HCT116 (cell line): ENCODE measurements around the gene LRRK1. TPM values are rescaled to one million over a fixed set of nuclear protein-coding genes. Genes with fewer than 3 reads are reported as not detected.

Experiments
- ATAC-seq: fragments of 200-7000 bp; cut with Tn5 transposase; 2 replicates; pipeline ENCODE4 v1.9.1; 2020; ENCODE audit warnings: mild to moderate bottlenecking, moderate library complexity
- BruUV-seq: library from RNA; stranded (reverse); fragments of 400-500 nt; replicated peaks from 2 replicates; lab custom pipeline; 2021; lab: Mats Ljungman, UMichigan
- CTCF ChIA-PET: fragments of 300-600 bp; sonication (Branson Sonifier 250); formaldehyde crosslinking; loops from one replicate; lab custom pipeline; 2021; ENCODE audit warnings: antibody characterized with exemption; lab: Charles Lee
- POLR2A ChIA-PET: fragments of 300-600, 350-600 bp; sonication (Branson Sonifier 250); formaldehyde crosslinking; loops from one replicate; lab custom pipeline; 2021; ENCODE audit warnings: antibody characterized with exemption; lab: Charles Lee
- RAD21 ChIA-PET, 2 experiments: fragments of 300-600 bp; sonication (Branson Sonifier 250); formaldehyde crosslinking; loops; one replicate each; lab custom pipeline; 2023; ENCODE audit warnings: low total read pairs in 2 of 2; ENCODE audit not compliant: uncharacterized antibody in 2 of 2, unreplicated experiment in 2 of 2, low non-redundant PET in 1 of 2; lab: Charles Lee
- DNase-seq: peaks from one replicate; pipeline ENCODE4 v3.0.0-alpha.2; 2010; ENCODE audit warnings: low read depth, low spot score
- H2AFZ ChIP-seq: fragments of 200-600 bp; shearing (Covaris generic), sonication (generic); 2 replicates; pipeline ENCODE4 v1.6.1; 2017; ENCODE audit warnings: low read depth, mixed run types, mixed read lengths, antibody characterized with exemption, low read length; ENCODE audit not compliant: poor library complexity, severe bottlenecking
- H3K27ac ChIP-seq: 2 replicates; pipeline ENCODE4 v1.5.1; 2012; ENCODE audit warnings: low read depth, low read length
- H3K27me3 ChIP-seq: fragments of 200-600 bp; sonication (generic); 2 replicates; pipeline ENCODE4 v1.6.1; 2016; ENCODE audit warnings: mixed run types, low read length, mixed read lengths; ENCODE audit not compliant: insufficient read depth
- H3K36me3 ChIP-seq, 2 experiments: fragments of 200-500 bp in 1 of 2; fragments of 200-600 bp in 1 of 2; sonication (Bioruptor generic) in 1 of 2; sonication (generic) in 1 of 2; 2 replicates each; pipeline versions ENCODE4 v1.5.1 to v1.6.1; 2014 to 2016; ENCODE audit warnings: low read length in 2 of 2, inconsistent platforms in 1 of 2, mixed read lengths in 1 of 2, mixed run types in 1 of 2; ENCODE audit not compliant: insufficient read depth in 2 of 2, control insufficient read depth in 1 of 2
- H3K4me1 ChIP-seq, 2 experiments: fragments of 200-600 bp in 1 of 2; sonication (generic) in 1 of 2; 2 replicates each; pipeline versions ENCODE4 v1.5.1 to v1.6.1; 2012 to 2017; ENCODE audit warnings: low read length in 2 of 2, inconsistent platforms in 1 of 2, mild to moderate bottlenecking in 1 of 2, mixed read lengths in 1 of 2, mixed run types in 1 of 2, moderate library complexity in 1 of 2; ENCODE audit not compliant: insufficient read depth in 2 of 2, control insufficient read depth in 1 of 2
- H3K4me2 ChIP-seq: fragments of 200-600 bp; sonication (generic); 2 replicates; pipeline ENCODE4 v1.6.1; 2017; ENCODE audit warnings: mixed run types, low read length, mixed read lengths
- H3K4me3 ChIP-seq, 2 experiments: fragments of 200-600 bp in 1 of 2; sonication (generic) in 1 of 2; replicated peaks in 1 of 2; 2 replicates each; pipeline ENCODE4 v1.5.1; 2011 to 2016; ENCODE audit warnings: low read length in 2 of 2, control low read depth in 1 of 2, low read depth in 1 of 2, mild to moderate bottlenecking in 1 of 2, mixed read lengths in 1 of 2, mixed run types in 1 of 2
- H3K79me2 ChIP-seq: fragments of 200-600 bp; sonication (generic); 2 replicates; pipeline ENCODE4 v1.6.1; 2017; ENCODE audit warnings: mild to moderate bottlenecking, mixed run types, low read length, moderate library complexity, mixed read lengths; ENCODE audit not compliant: insufficient read depth
- H3K9ac ChIP-seq: fragments of 200-600 bp; sonication (generic); 2 replicates; pipeline ENCODE4 v1.6.1; 2016; ENCODE audit warnings: low read length, mixed read lengths
- H3K9me2 ChIP-seq: fragments of 200-600 bp; sonication (generic), shearing (Covaris generic); 2 replicates; pipeline ENCODE4 v1.6.1; 2017; ENCODE audit warnings: mixed run types, mild to moderate bottlenecking, moderate library complexity; ENCODE audit not compliant: insufficient read depth
- H3K9me3 ChIP-seq, 2 experiments: fragments of 200-500 bp in 1 of 2; fragments of 200-600 bp in 1 of 2; sonication (Bioruptor generic) in 1 of 2; sonication (generic) in 1 of 2; 2 replicates each; pipeline ENCODE4 v1.6.1; 2014 to 2017; ENCODE audit warnings: low read length in 2 of 2, mixed read lengths in 2 of 2, inconsistent platforms in 1 of 2, low read depth in 1 of 2, mild to moderate bottlenecking in 1 of 2, mixed run types in 1 of 2, moderate library complexity in 1 of 2; ENCODE audit not compliant: control insufficient read depth in 1 of 2, insufficient read depth in 1 of 2
- H4K20me1 ChIP-seq: fragments of 200-600 bp; sonication (generic), shearing (Covaris generic); 2 replicates; pipeline ENCODE4 v1.6.1; 2017; ENCODE audit warnings: mixed run types, mild to moderate bottlenecking, moderate library complexity; ENCODE audit not compliant: insufficient read depth
- ATF3 ChIP-seq: IDR thresholded peaks from 2 replicates; pipeline ENCODE4 v1.6.1; 2012
- CBX3 ChIP-seq: IDR thresholded peaks from 2 replicates; pipeline ENCODE4 v1.6.1; 2012; ENCODE audit warnings: low read depth
- CEBPB ChIP-seq: IDR thresholded peaks from 2 replicates; pipeline ENCODE4 v1.6.1; 2012; ENCODE audit warnings: low read depth
- EGR1 ChIP-seq: IDR thresholded peaks from 2 replicates; pipeline ENCODE4 v1.6.1; 2012; ENCODE audit warnings: low read depth
- EZH2 ChIP-seq: fragments of 200-600 bp; sonication (generic); IDR thresholded peaks from 2 replicates; pipeline ENCODE4 v1.6.1; 2017; ENCODE audit warnings: antibody characterized with exemption, mixed run types
- EZH2phosphoT487 ChIP-seq: fragments of 200-600 bp; IDR thresholded peaks from 2 replicates; pipeline ENCODE4 v1.6.1; 2018; ENCODE audit warnings: antibody characterized with exemption, borderline replicate concordance
- FOSL1 ChIP-seq: IDR thresholded peaks from 2 replicates; pipeline ENCODE4 v1.6.1; 2012; ENCODE audit warnings: low read depth
- JUND ChIP-seq: IDR thresholded peaks from 2 replicates; pipeline ENCODE4 v1.6.1; 2012
- MAX ChIP-seq: IDR thresholded peaks from 2 replicates; pipeline ENCODE4 v1.6.1; 2012
- POLR2AphosphoS5 ChIP-seq: IDR thresholded peaks from 2 replicates; pipeline ENCODE4 v1.6.1; 2011; ENCODE audit warnings: mild to moderate bottlenecking, low read depth, low read length, moderate library complexity
- SIN3A ChIP-seq: IDR thresholded peaks from 2 replicates; pipeline ENCODE4 v1.6.1; 2012; ENCODE audit warnings: low read depth
- SP1 ChIP-seq: IDR thresholded peaks from 2 replicates; pipeline ENCODE4 v1.6.1; 2012; ENCODE audit warnings: low read depth
- SRF ChIP-seq: IDR thresholded peaks from 2 replicates; pipeline ENCODE4 v1.6.1; 2012; ENCODE audit warnings: low read depth
- YY1 ChIP-seq: IDR thresholded peaks from 2 replicates; pipeline ENCODE4 v1.6.1; 2011; ENCODE audit warnings: low read length, low read depth, moderate library complexity, mild to moderate bottlenecking; ENCODE audit not compliant: insufficient replicate concordance; ENCODE audit errors: extremely low read depth
- ZBTB33 ChIP-seq: IDR thresholded peaks from 2 replicates; pipeline ENCODE4 v1.6.1; 2011; ENCODE audit warnings: mild to moderate bottlenecking, low read length, moderate library complexity; ENCODE audit not compliant: insufficient replicate concordance; ENCODE audit errors: extremely low read depth
- ZFX ChIP-seq: fragments of 450-650 bp; IDR thresholded peaks from 2 replicates; pipeline ENCODE4 v1.6.1; 2017
- ZNF274 ChIP-seq: fragments of 200-500 bp; sonication (Bioruptor generic); IDR thresholded peaks from 2 replicates; pipeline ENCODE4 v1.6.1; 2014; ENCODE audit warnings: mild to moderate bottlenecking, low read depth, low read length, inconsistent platforms
- intact Hi-C: fragments of 100-400 bp; cut with micrococcal nuclease; formaldehyde crosslinking; loops from 2 replicates; pipeline ENCODE4 v1.10.0; 2022
- total RNA-seq: library from RNA; stranded (reverse); gene quantifications from one replicate; pipeline ENCODE4 v1.2.1, GENCODE V29; 2021; ENCODE audit not compliant: unreplicated experiment
- TF ChIP-seq, protein P1 (sequence below), 3 experiments: fragments of 200-600 bp in 1 of 3; sonication (generic) in 1 of 3; IDR thresholded peaks in 2 of 3; conservative IDR thresholded peaks in 1 of 3; 2 replicates each; pipeline ENCODE4 v1.5.1; 2012 to 2017; ENCODE audit warnings: low read depth in 2 of 3, low read length in 2 of 3, antibody characterized with exemption in 1 of 3, borderline replicate concordance in 1 of 3, control low read depth in 1 of 3, mild to moderate bottlenecking in 1 of 3, mixed read lengths in 1 of 3, mixed run types in 1 of 3, moderate library complexity in 1 of 3; ENCODE audit not compliant: insufficient read depth in 1 of 3

The LRRK1 gene
- total RNA-seq, 1 experiment from 2014 or later: 21.6 TPM

GRCh38 chr15:101031213-101031612, 112.1 kb downstream of the LRRK1 start:
- Histone ChIP-seq H3K27me3 (no peaks in the 10 kb centered on the region), H4K20me1 (no peaks in the 10 kb centered on the region), H3K4me2 (no peak overlapping the region), H3K4me3 (no peak overlapping the region), H3K4me1 (no peaks in the 10 kb centered on the region), H3K36me3 (peaks cover 0 to 13% of the 10 kb centered on the region in 2 experiments; a peak in 1 of 4 replicates), H3K9me2 (no peaks in the 10 kb centered on the region), H3K9ac (no peak overlapping the region), H3K79me2 (no peaks in the 10 kb centered on the region), H3K9me3 (no peaks in the 10 kb centered on the region; a peak in 1 of 4 replicates), H3K27ac (no peak overlapping the region), H2AFZ (no peak overlapping the region)
- DNase-seq: no peak
- ATAC-seq: no peak
- POLR2A ChIA-PET: no interaction called here
- CTCF ChIA-PET: interaction anchor here (1.1 kb wide), 1 partner anchor 23 kb away, joined by 3 read pairs; no protein-coding TSS in a partner anchor
- intact Hi-C loops: loop anchor here (5.0 kb wide), 1 partner anchor 226 kb away; no protein-coding TSS in a partner anchor
- no TSS peak for BruUV-seq
- RAD21 ChIA-PET: interaction anchor here in 1 of 2 experiments (0.6 kb wide), 1 partner anchor 221 kb away, joined by 4 read pairs; the partner anchor contains the start of gene CHSY1
- TF ChIP-seq FOSL1: no peak
- no peak for TF ChIP-seq CEBPB
- TF ChIP-seq YY1: no peak
- no peak for TF ChIP-seq MAX
- no peak for TF ChIP-seq SRF

DNA sequence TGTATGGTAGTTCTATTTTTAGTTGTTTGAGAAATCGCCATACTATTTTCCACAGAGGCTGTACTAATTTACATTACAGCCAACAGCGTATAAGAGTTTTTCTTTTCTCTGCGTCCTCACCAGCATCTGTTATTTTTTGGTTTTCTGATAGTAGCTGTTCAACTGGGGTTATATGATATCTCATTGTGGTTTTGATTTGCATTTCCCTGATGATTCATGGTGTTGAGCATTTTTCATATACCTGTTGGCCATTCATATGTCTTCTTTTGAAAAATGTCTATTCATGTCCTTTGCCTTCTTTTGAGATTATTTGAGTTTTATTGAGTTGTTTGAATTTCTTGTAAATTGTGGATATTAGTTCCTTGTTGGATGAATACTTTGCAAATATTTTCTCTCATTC, 114.6 kb downstream of the LRRK1 start:
- no peak overlapping the region for H3K9ac ChIP-seq
- no peak overlapping the region for H3K4me2 ChIP-seq
- H3K4me3 ChIP-seq: no peak overlapping the region
- H3K4me1 ChIP-seq: no peaks in the 10 kb centered on the region
- no peak overlapping the region for H3K27ac ChIP-seq
- H3K9me2 ChIP-seq: no peaks in the 10 kb centered on the region
- RAD21 ChIA-PET: no interaction called here
- H3K27me3 ChIP-seq: no peaks in the 10 kb centered on the region
- DNase-seq (no peak), ATAC-seq (no peak)
- no TSS peak for BruUV-seq
- peaks cover 0 to 9% of the 10 kb centered on the region in 2 experiments; a peak in 1 of 4 replicates for H3K36me3 ChIP-seq
- H3K79me2 ChIP-seq: no peaks in the 10 kb centered on the region
- CTCF ChIA-PET: no interaction called here
- H3K9me3 ChIP-seq: no peaks in the 10 kb centered on the region; a peak in 1 of 4 replicates
- POLR2A ChIA-PET: no interaction called here
- no peak overlapping the region for H2AFZ ChIP-seq
- intact Hi-C loops: loop anchor here (5.0 kb wide), 1 partner anchor 224 kb away; no protein-coding TSS in a partner anchor
- H4K20me1 ChIP-seq: no peaks in the 10 kb centered on the region
- TF ChIP-seq ZBTB33: no peak
- no peak for TF ChIP-seq POLR2AphosphoS5
- TF ChIP-seq YY1: no peak
- no peak for TF ChIP-seq ZFX
- TF ChIP-seq SIN3A: no peak
- no peak for TF ChIP-seq CBX3
- no peak for TF ChIP-seq EGR1
- no peak for TF ChIP-seq CEBPB
- TF ChIP-seq EZH2phosphoT487: no peak
- no peak for TF ChIP-seq SP1
- TF ChIP-seq, protein P1, sequence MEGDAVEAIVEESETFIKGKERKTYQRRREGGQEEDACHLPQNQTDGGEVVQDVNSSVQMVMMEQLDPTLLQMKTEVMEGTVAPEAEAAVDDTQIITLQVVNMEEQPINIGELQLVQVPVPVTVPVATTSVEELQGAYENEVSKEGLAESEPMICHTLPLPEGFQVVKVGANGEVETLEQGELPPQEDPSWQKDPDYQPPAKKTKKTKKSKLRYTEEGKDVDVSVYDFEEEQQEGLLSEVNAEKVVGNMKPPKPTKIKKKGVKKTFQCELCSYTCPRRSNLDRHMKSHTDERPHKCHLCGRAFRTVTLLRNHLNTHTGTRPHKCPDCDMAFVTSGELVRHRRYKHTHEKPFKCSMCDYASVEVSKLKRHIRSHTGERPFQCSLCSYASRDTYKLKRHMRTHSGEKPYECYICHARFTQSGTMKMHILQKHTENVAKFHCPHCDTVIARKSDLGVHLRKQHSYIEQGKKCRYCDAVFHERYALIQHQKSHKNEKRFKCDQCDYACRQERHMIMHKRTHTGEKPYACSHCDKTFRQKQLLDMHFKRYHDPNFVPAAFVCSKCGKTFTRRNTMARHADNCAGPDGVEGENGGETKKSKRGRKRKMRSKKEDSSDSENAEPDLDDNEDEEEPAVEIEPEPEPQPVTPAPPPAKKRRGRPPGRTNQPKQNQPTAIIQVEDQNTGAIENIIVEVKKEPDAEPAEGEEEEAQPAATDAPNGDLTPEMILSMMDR (IDR thresholded peaks at IDR 0.05 in 2 of 3, conservative IDR thresholded peaks at IDR 0.05 in 1 of 3; ENCODE audit: borderline replicate concordance in 1 of 3, insufficient read depth in 1 of 3, low read depth in 2 of 3, low read length in 2 of 3): no peak
- TF ChIP-seq EZH2: no peak
- TF ChIP-seq ZNF274: no peak
- TF ChIP-seq ATF3: no peak
- TF ChIP-seq JUND: no peak
